GM08714 (cell line): ENCODE measurements around the gene CLDN7.

Source experiments
- H3K4me3 ChIP-seq: fragments of 200-500 bp; sonication (Bioruptor generic); 2 replicates; pipeline ENCODE4 v1.5.1; 2014; ENCODE audit warnings: mild to moderate bottlenecking, low read length, inconsistent platforms
- ZNF274 ChIP-seq: IDR thresholded peaks from 2 replicates; pipeline ENCODE4 v1.6.1; 2012; ENCODE audit warnings: mild to moderate bottlenecking, low read depth, low read length

Gene CLDN7, protein sequence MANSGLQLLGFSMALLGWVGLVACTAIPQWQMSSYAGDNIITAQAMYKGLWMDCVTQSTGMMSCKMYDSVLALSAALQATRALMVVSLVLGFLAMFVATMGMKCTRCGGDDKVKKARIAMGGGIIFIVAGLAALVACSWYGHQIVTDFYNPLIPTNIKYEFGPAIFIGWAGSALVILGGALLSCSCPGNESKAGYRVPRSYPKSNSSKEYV

DNA sequence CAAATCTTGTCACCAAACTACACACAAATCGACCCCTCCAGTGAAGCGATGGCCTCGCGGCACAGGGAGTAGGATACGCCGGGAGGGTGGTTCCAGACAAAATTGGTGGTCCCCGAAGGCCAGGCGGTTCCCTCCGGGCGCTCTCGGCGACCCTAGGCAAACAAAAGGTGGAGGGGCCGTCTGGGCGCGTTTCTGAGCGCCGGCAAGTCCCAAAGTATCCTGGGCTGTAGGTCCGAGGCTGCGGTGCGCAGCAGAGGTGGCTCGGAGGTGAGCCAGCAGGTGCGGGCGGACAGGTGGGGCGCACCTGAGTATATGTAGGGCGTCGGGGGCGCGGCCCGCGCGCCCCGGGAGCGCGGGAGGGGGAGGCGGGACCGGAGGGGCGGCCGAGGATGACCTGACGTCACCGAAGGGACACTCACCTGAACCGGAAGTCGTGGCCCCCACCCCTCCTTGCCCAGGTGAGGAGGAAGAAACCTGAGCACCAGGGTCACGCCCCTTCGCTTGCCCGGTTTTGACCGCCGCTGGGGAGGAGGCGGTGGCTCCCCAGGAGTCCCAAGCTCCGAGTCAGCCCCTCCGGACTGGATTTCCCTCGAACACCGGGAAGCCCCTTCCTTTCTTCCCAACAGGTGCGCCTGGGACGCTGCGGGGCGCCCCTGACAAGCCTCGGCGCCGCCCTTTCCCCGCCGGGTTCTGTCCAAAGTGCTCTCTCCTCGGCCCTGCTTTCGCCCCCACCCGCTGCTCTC is at the start of gene CLDN7:
Gene CLDN7, minus strand, starts transcription at position 287 of the 743 bp plus-strand sequence. CDS start 435 bp downstream, outside the sequence.
- no peak for TF ChIP-seq ZNF274
- H3K4me3 ChIP-seq: peak within 1 kb of the TSS; percentile 11; the same call in 1 of the 2 replicates

DNA sequence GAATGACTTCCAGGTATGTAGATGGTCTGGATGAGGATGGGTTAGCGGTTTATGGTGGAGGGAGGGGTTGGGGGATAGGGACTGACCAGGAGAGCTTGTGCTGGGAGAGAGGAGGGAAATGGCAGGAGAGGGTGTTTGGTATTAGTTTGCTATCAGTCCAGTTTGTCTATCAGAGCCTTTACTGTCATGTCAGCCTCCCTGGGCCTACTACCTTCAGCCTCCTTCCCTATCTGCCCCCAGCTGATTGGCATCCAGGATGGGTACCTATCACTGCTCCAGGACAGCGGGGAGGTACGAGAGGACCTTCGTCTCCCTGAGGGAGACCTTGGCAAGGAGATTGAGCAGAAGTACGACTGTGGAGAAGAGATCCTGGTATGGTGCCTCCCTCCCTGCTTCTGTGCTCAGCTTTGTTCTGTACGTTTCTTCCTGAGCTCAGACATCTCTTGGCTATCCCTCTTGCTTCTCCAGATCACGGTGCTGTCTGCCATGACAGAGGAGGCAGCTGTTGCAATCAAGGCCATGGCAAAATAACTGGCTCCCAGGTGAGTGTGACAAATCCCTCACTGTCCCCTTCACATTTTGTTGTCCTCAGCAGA is 48.9 kb upstream of the CLDN7 start:
- H3K4me3 ChIP-seq: no peak overlapping the region
- no peak for TF ChIP-seq ZNF274

DNA sequence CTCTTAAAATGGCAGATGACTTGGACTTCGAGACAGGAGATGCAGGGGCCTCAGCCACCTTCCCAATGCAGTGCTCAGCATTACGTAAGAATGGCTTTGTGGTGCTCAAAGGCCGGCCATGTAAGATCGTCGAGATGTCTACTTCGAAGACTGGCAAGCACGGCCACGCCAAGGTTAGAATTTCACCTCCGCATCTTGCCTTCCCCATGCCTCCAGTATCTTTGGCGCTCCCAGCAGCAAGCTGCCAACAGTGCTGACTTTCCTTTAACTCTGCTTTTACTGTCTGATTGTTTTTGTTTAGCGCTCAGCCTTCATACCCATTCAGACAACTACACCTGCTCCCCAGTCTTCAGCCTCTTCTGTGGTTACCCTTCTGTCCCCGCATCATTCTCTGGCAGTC is 47.4 kb upstream of the CLDN7 start:
- no peak for TF ChIP-seq ZNF274
- peak overlapping the region; percentile 94 for H3K4me3 ChIP-seq

DNA sequence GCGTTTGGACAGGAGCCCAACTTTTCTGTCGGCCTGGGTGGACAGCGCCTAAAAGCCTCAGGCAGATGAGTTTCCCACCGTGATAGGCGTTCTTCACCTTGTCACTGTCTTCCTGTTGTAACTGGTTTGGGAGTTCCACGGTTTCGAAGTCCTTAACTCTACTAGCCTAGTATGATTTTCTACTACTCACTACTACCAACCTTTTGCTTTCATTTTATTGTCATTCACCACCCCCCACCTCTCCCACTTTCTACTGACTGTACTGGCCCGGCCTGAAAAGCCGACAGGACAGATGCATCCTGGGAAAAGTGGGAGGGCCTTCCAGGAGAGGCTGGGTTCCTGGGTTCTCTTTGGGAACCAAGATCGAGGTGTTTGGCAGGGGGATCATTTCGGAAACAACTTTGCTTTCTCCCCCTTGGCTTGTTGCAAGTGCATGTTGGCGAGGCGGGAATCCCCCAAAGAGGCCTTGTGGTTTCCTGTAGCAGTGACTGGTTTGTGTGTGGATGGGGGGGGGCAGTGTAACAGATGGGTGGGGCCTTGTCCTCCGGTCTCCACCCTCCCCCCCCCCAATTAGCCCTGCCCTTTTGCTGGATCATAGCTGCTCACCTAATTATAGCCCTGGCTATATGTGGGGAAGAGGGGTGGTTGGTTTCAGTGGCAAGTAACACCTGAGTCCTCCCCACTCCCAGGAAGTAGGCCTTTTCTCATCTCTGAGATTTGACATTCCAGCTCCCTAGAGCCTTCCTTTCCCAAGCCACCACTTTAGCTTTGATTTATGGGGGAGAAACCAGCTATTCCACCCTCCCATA is 46.6 kb upstream of the CLDN7 start:
- peak overlapping the region; percentile 94 for H3K4me3 ChIP-seq
- TF ChIP-seq ZNF274: no peak

DNA sequence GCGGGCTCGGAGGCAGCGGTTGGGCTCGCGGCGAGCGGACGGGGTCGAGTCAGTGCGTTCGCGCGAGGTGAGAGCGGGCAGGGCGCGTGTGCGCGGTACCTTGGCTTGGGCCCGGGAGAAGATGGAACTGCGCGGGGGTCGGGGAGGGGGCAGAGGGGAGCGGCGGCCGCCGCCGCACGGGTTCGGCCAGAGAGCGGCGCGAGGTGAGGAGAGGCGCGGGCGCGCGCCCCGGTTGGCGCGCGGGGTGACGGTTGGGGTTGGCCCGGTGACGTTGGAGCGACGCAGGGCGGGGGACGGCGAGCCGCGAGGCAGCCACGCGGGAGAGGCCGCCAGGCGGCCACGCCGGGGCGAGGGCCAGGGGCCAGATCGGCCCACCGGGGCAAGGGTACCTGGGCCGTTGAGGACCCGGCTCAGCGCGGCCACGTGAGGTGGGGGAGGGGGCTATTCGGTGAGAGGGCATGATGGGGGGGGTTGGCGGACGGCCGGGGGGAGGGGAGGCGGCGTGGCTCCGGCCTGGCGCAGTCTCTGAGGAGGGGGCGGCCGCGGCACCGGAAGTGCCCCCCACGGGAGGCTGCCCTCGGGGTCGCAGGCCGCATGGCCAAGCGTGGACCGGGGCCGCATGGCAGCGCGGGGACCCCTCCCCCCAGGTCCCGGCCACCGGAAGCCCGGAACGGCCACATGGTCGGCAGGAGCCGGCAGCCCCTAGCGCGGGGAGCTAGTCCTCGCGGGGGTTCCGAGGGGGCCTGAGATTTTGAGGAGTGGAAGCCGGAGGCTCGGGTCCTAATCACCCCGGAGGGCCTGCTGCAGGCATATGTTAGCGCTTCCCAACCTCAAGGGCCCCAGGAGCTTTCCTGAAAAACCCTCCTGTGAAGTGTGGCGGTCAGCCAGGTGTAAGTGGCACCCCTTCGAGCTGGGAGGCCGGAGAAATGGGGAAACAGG is 45.7 kb upstream of the CLDN7 start:
- no peak for TF ChIP-seq ZNF274
- H3K4me3 ChIP-seq: peak overlapping the region; percentile 94

DNA sequence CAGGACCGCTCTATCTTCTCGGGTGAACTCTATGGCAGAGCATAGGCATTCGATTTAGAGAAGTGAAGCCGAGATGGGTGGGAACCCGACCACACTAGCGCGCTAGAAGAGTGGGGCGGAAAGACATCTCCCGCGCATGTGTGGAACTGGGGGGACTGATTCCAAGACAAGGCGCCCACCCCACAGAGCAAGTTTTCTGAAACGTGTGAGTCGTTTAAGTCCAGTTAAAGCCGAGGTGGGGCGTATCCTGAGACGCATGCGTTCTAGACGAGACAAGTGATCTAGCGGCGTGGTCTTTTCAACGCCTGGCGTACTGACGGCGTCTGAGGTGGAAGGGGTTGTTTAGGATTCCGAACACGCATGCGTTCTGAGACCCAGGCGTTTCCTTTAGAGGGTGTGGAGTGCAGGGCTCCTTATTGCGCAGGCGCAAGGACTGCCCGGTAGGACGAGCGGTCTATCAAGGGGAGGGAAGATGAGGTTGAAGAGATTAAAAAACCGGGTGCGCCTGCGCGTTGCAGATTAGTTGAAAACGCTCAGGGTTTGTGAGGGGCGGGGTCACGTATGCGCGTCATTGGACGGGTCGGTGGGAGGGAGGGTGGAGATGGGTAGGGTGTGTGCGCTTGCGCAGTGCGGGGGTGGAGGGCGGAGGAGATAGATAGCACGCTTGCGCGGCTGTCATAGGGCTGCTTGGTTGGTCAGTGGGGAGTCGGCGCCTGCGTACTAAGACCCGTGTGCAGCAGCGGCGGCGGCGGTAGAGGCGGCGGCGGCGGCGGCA is 44.8 kb upstream of the CLDN7 start, which contains the start of gene EIF5A:
Gene EIF5A, plus strand, starts transcription at position 718 of the 775 bp plus-strand sequence. CDS start 2,008 bp downstream, outside the sequence.
- H3K4me3 ChIP-seq: peak within 1 kb of the TSS; percentile 94
- no peak for TF ChIP-seq ZNF274

DNA sequence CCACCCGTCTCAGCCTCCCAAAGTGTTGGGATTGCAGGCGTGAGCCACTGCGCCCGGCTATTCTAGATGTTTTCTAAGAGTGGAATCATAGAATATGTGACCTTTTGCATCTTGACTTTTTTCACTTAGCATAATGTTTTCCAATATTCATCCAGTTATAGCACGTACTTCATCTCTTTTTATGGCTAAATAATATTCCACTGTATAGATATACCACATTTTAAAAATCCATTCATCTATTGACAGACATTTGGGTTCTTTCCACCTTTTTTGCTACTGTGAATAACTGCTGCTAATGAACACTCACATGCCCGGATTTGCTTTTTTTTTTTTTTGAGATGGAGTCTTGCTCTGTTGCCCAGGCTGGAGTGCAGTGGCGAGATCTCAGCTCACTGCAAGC is 41.9 kb upstream of the CLDN7 start:
- TF ChIP-seq ZNF274: no peak
- H3K4me3 ChIP-seq: no peak overlapping the region

DNA sequence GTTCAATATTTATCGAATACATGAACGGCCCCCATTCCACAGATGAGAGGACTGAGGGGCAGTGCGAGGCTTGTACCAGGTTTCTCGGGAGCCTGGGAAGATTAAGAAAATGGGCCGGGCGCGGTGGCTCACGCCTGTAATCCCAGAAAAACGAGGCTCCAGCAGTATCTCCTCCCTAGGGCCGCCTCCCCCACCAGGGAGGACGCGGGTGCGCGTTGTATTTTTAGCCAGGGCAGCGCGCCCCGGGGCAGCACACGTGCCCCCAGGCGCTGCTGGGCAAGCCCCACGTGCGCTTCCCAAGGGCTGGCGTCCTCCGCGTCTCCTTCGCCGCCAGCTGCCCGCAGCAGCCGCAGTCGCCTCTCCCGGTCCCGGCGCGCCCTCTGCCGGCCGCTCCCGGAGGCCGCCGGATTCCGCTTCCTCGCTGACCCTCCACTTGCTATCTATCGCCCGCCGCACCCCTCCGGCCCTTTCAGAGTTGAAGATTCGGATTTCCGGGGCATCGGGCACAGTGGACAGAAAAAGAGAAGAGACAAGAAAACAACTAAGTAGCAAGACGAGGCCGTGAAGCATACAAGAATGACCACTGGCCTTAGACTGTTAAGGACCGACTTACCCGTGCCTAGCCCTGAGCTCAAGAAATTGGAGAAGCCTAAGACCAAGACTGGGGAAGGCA is 34.0 kb upstream of the CLDN7 start:
- H3K4me3 ChIP-seq: no peak overlapping the region
- TF ChIP-seq ZNF274: no peak

DNA sequence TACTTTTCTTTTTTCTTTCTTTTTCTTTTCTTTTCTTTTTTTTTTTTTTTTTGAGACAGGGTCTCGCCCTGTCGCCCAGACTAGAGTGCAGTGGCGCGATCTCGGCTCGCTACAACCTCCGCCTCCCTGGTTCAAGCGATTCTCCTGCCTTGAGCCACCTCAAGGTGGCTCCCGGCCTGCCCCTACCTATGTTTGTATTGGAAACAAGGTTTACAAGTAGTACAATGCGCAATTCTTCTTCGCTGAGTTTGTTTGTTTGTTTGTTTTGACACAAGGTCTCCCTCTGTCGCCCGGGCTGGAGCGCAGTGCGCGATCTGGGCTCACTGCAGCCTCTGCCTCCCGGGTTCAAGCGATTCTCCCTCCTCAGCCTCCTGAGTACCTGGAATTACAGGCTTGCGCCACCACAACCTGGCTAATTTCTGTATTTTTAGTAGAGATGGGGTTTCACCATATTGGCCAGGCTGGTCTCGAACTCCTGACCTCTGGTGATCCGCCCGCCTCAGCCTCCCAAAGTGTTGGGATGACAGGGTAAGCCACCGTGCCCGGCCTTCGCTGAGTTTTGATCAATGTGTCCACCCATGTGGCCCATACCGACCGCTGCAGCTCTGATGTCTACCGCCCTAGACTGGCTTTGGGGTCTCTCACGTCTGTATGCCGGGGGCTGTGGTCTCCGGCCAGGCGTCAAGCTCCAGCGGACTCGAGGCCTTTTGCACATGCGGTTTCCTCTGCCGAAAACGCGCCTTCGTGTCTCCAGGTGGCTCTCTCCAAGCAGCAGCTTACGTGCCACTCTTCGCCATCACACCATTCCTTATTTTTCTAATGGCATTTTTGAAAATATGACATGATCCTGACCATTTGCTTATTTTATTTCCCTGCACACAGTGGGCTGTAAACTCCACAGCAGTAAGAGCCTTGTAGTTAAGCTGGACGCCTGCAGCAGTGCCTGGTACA is 33.2 kb upstream of the CLDN7 start:
- peak overlapping the region; percentile 49; the same call in 1 of the 2 replicates for H3K4me3 ChIP-seq
- TF ChIP-seq ZNF274: no peak

DNA sequence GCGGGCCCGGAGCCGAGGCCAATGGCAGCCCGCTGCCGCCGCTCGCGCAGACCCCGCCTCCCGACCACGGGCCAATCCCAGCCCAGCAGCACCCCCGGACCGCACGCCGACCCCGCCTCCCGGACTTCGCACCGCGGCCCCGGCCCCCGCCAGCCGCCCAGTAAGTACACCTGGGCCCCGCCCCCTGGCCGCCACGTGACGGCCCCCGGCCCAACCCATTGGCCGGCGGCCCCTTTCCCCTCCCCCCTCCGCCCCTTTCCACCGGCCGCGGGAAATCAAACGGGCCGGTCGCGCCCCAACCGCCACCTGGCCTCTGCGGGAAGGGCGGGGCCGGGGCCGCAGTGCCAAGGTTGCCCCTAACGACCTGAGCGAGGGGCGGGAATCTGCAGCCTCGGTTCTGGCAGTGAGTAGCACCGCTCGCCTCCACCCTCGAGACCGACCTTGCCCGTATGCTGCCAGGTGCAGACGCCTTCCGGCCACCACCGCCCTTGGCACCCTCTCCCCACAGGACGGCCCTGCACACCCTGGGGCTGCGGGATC is 32.4 kb upstream of the CLDN7 start, which contains the start of gene YBX2:
Gene YBX2, minus strand, starts transcription at position 26 of the 540 bp plus-strand sequence. CDS start 139 bp downstream, outside the sequence.
- H3K4me3 ChIP-seq: peak within 1 kb of the TSS; percentile 49; the same call in 1 of the 2 replicates
- TF ChIP-seq ZNF274: no peak
